ENCODE measurements around the gene GABRR1. TPM values are rescaled to one million over a fixed set of nuclear protein-coding genes. Genes with fewer than 3 reads are reported as not detected.
"Not testable (repeated sequence)": the region's sequence is repeated elsewhere in the genome, so short reads cannot be mapped to it uniquely, and the experiment has no call there.

GABRR1 gene
- total and polyA plus RNA-seq, 2 donors, result under 0.01 to 0.07 TPM

DNA sequence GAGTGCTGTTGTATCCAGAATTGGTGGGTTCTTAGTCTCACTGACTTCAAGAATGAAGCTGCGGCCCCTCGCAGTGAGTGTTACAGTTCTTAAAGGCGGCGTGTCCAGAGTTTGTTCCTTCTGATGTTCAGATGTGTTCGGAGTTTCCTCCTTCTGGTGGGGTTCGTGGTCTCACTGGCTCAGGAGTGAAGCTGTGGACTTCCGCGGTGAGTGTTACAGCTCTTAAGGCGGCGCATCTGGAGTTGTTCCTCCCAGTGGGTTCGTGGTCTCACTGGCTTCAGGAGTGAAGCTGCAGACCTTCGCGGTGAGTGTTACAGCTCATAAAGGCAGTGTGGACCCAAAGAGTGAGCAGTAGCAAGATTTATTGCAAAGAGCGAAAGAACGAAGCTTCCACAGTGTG, 16.4 kb upstream of the GABRR1 start:
- peak in 1 of 9 donors; percentile 23 for DNase-seq (ENCODE audit: low read depth in 6 of 9, low spot score in 9 of 9)
- H3K27me3 ChIP-seq (ENCODE audit: control insufficient read depth in 2 of 2, insufficient read depth in 1 of 2, low read length in 1 of 2); H3K4me3 ChIP-seq (ENCODE audit: low read length in 2 of 2); H3K27ac ChIP-seq (ENCODE audit: low read depth in 1 of 2, low read length in 1 of 2); H3K9me3 ChIP-seq (ENCODE audit: control insufficient read depth in 2 of 2, insufficient read depth in 1 of 2, low read length in 1 of 2); H3K4me1 ChIP-seq (ENCODE audit: control insufficient read depth in 2 of 2, insufficient read depth in 2 of 2, low read length in 2 of 2); H3K36me3 ChIP-seq (ENCODE audit: control insufficient read depth in 2 of 2, insufficient read depth in 2 of 2, low read length in 1 of 2): not testable (repeated sequence)
- 30% methylated on average over 15 of the region's 15 CpGs for WGBS

DNA sequence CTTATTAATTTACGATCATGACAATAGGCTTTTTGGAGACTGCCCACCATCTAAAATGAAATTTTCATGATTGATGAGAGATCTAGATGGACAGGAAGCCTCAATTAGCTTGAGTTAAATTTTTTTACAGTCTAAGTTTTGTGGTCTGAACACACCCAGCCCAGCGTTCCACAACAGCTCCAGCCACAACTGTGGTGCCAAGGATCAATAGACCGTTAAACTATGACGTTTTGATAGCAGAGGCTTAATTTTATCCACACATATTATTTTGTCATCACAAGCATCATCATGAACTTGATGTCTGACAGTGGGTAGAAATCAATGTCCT, 5.5 kb upstream of the GABRR1 start:
- H3K4me3 ChIP-seq (ENCODE audit: low read length in 2 of 2), result no peak overlapping the region
- H3K36me3 ChIP-seq (ENCODE audit: control insufficient read depth in 2 of 2, insufficient read depth in 2 of 2, low read length in 1 of 2), result no peaks in the 10 kb centered on the region
- peaks cover 8 to 20% of the 10 kb centered on the region in 2 donors for H3K4me1 ChIP-seq (ENCODE audit: control insufficient read depth in 2 of 2, insufficient read depth in 2 of 2, low read length in 2 of 2)
- no peak overlapping the region for H3K27ac ChIP-seq (ENCODE audit: low read depth in 1 of 2, low read length in 1 of 2)
- H3K27me3 ChIP-seq (ENCODE audit: control insufficient read depth in 2 of 2, insufficient read depth in 1 of 2, low read length in 1 of 2), result no peaks in the 10 kb centered on the region
- DNase-seq (ENCODE audit: low read depth in 6 of 9, low spot score in 9 of 9), result no peak
- WGBS, result 92% methylated on average over 4 of the region's 4 CpGs
- H3K9me3 ChIP-seq (ENCODE audit: control insufficient read depth in 2 of 2, insufficient read depth in 1 of 2, low read length in 1 of 2), result no peaks in the 10 kb centered on the region

DNA sequence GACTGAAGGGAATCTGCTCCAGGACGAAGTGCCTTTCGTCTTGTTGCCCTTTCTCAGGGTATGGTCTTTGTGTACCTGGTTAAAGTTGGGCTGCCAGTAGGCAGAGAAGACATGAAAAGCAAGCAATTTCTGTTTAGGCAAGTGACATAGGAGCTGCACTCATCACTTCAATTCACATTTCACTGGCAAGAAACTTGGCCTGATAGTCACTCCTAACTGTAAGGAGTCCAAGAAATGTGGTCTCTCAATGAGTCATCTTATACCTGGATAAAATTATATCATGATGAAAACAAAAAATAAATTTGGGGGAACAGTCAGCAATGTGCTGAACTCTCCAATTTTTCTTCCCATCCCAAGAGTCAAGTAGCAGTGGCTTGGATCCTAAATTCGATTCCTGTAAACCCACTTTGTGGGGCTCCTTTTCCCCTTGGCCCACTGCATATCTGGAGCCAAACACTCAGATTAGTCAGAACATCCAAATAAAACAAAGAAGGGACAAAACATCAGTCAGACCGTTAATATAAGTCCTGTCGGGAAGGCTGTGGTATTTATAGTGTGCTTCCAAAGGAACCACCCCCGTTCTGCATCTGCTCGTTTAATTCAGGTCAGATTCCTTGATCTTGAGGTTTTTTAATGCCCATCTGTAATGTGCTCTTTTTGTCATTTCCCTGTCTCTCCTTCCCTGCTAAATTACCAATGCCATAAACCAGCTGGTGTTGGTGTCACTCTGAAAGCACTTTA, 5.0 kb upstream of the GABRR1 start:
- no peaks in the 10 kb centered on the region for H3K27me3 ChIP-seq (ENCODE audit: control insufficient read depth in 2 of 2, insufficient read depth in 1 of 2, low read length in 1 of 2)
- no peaks in the 10 kb centered on the region for H3K36me3 ChIP-seq (ENCODE audit: control insufficient read depth in 2 of 2, insufficient read depth in 2 of 2, low read length in 1 of 2)
- WGBS, result 90% methylated on average over 7 of the region's 7 CpGs
- no peak for DNase-seq (ENCODE audit: low read depth in 6 of 9, low spot score in 9 of 9)
- H3K27ac ChIP-seq (ENCODE audit: low read depth in 1 of 2, low read length in 1 of 2), result no peak overlapping the region
- no peaks in the 10 kb centered on the region for H3K9me3 ChIP-seq (ENCODE audit: control insufficient read depth in 2 of 2, insufficient read depth in 1 of 2, low read length in 1 of 2)
- no peak overlapping the region for H3K4me3 ChIP-seq (ENCODE audit: low read length in 2 of 2)
- H3K4me1 ChIP-seq (ENCODE audit: control insufficient read depth in 2 of 2, insufficient read depth in 2 of 2, low read length in 2 of 2), result peaks cover 8 to 22% of the 10 kb centered on the region in 2 donors

DNA sequence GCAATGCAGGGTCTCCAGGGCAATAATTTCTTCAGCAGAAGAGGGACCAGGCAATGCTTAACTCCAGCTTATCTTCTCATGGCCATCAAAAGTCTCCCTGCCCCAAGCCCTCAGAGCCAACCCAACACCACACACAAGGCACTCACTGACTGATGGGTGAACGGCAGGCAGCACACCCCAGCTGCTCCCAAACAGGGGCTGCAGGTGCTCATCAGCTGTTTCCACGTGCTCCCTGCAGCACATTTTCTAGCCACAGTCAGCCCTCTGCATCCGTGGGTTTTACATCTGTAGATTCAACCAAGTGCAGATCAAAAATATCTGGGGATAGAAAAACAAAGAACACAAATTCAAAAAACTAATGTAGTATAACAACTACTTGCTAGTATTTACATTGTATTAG, 4.0 kb upstream of the GABRR1 start:
- Histone ChIP-seq H3K4me3 (ENCODE audit: low read length in 2 of 2) (no peak overlapping the region), H3K4me1 (ENCODE audit: control insufficient read depth in 2 of 2, insufficient read depth in 2 of 2, low read length in 2 of 2) (peaks cover 8 to 22% of the 10 kb centered on the region in 2 donors), H3K27ac (ENCODE audit: low read depth in 1 of 2, low read length in 1 of 2) (no peak overlapping the region), H3K9me3 (ENCODE audit: control insufficient read depth in 2 of 2, insufficient read depth in 1 of 2, low read length in 1 of 2) (no peaks in the 10 kb centered on the region), H3K36me3 (ENCODE audit: control insufficient read depth in 2 of 2, insufficient read depth in 2 of 2, low read length in 1 of 2) (no peaks in the 10 kb centered on the region), H3K27me3 (ENCODE audit: control insufficient read depth in 2 of 2, insufficient read depth in 1 of 2, low read length in 1 of 2) (no peaks in the 10 kb centered on the region)
- 7% methylated on average over 3 of the region's 3 CpGs for WGBS
- peak in 8 of 9 donors; percentile 32 to 82 (median 58) for DNase-seq (ENCODE audit: low read depth in 6 of 9, low spot score in 9 of 9)

DNA sequence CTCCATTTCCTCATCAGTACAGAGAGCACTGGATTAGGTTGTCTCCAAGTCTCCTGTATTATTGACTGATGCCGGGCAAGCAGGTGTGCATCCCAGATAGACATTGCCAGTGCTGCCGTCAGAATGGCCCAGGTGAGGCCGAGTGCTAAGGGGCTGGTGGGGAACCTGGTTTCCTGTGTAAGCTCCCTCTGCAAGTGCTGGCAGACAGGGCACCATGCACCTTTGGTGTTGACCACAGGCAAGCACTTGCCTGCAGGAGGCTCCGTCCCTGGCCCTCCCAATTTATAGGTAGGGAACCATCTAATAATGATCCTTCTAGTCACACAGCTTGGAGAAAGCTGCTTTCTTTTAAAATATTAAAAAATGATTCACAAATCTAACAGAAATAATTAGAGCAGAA, 747 bp downstream of the GABRR1 start:
- DNase-seq (ENCODE audit: low read depth in 6 of 9, low spot score in 9 of 9), result no peak
- H3K4me1 ChIP-seq (ENCODE audit: control insufficient read depth in 2 of 2, insufficient read depth in 2 of 2, low read length in 2 of 2), result peaks cover 5 to 16% of the 10 kb centered on the region in 2 donors
- H3K36me3 ChIP-seq (ENCODE audit: control insufficient read depth in 2 of 2, insufficient read depth in 2 of 2, low read length in 1 of 2), result no peaks in the 10 kb centered on the region
- no peak overlapping the region for H3K27ac ChIP-seq (ENCODE audit: low read depth in 1 of 2, low read length in 1 of 2)
- H3K27me3 ChIP-seq (ENCODE audit: control insufficient read depth in 2 of 2, insufficient read depth in 1 of 2, low read length in 1 of 2), result no peaks in the 10 kb centered on the region
- no peak overlapping the region for H3K4me3 ChIP-seq (ENCODE audit: low read length in 2 of 2)
- WGBS, result 80% methylated on average over 4 of the region's 4 CpGs
- no peaks in the 10 kb centered on the region for H3K9me3 ChIP-seq (ENCODE audit: control insufficient read depth in 2 of 2, insufficient read depth in 1 of 2, low read length in 1 of 2)

DNA sequence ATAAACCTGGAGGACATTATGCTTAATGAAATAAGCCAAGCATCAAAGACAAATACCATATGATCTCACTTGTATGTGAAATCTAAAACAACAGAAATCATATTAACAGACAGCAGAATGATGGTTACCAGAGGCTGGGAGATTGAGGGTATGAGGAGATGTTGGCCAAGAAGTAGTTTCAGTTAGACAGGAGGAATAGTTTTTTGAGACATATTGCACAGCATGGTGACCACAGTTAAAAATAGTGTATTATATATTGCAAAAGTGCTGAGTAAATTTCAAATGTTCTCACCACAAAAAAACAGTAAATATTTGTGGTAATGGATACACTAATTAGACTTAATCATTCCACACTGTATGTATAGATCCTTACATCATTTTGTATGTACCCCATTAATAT, 1.8 kb downstream of the GABRR1 start:
- Histone ChIP-seq H3K27ac (ENCODE audit: low read depth in 1 of 2, low read length in 1 of 2) (no peak overlapping the region), H3K4me3 (ENCODE audit: low read length in 2 of 2) (no peak overlapping the region), H3K27me3 (ENCODE audit: control insufficient read depth in 2 of 2, insufficient read depth in 1 of 2, low read length in 1 of 2) (no peaks in the 10 kb centered on the region), H3K36me3 (ENCODE audit: control insufficient read depth in 2 of 2, insufficient read depth in 2 of 2, low read length in 1 of 2) (no peaks in the 10 kb centered on the region), H3K9me3 (ENCODE audit: control insufficient read depth in 2 of 2, insufficient read depth in 1 of 2, low read length in 1 of 2) (no peaks in the 10 kb centered on the region), H3K4me1 (ENCODE audit: control insufficient read depth in 2 of 2, insufficient read depth in 2 of 2, low read length in 2 of 2) (peaks cover 0 to 7% of the 10 kb centered on the region in 2 donors)
- no peak for DNase-seq (ENCODE audit: low read depth in 6 of 9, low spot score in 9 of 9)

DNA sequence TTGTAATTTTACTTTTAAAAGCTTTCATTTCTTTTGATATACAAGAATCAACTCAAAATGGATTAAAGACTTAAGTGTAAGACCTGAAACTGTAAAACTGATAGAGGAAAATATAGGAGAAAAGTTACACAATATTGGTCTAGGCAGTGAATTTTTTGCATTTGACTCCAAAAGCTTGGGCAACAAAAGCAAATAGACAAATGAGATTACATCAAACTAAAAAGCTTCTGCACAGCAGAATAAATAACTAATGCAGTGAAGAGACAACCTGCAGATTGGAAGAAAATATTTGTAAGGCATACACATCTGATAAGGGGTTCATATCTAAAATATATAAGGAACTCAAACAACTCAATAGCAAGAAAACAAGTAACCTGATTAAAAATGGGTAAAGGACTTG, 3.0 kb downstream of the GABRR1 start:
- Histone ChIP-seq H3K36me3 (ENCODE audit: control insufficient read depth in 2 of 2, insufficient read depth in 2 of 2, low read length in 1 of 2) (no peaks in the 10 kb centered on the region), H3K4me1 (ENCODE audit: control insufficient read depth in 2 of 2, insufficient read depth in 2 of 2, low read length in 2 of 2) (peaks cover 0 to 3% of the 10 kb centered on the region in 2 donors), H3K4me3 (ENCODE audit: low read length in 2 of 2) (no peak overlapping the region), H3K27me3 (ENCODE audit: control insufficient read depth in 2 of 2, insufficient read depth in 1 of 2, low read length in 1 of 2) (no peaks in the 10 kb centered on the region), H3K27ac (ENCODE audit: low read depth in 1 of 2, low read length in 1 of 2) (no peak overlapping the region), H3K9me3 (ENCODE audit: control insufficient read depth in 2 of 2, insufficient read depth in 1 of 2, low read length in 1 of 2) (no peaks in the 10 kb centered on the region)
- DNase-seq (ENCODE audit: low read depth in 6 of 9, low spot score in 9 of 9), result no peak

DNA sequence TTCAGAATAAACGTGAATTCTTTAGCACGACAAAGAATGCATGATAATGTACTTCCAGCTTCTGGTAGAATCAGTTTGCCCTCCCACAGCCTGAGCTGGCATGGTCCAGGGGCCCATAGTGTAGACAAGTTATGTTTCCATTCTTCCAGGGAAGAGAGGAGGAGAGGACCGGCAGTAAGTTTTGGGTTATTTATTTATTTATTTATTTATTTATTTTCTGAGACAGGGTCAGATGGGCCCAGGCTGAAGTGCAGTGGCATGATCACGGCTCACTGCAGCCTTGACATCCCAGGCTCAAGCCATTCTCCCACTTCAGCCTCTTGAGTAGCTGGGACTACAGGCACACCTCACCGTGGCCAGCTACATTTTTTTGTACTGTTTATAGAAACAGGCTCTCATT, 4.7 kb downstream of the GABRR1 start:
- H3K4me1 ChIP-seq (ENCODE audit: control insufficient read depth in 2 of 2, insufficient read depth in 2 of 2, low read length in 2 of 2), result no peaks in the 10 kb centered on the region
- H3K4me3 ChIP-seq (ENCODE audit: low read length in 2 of 2), result no peak overlapping the region
- H3K27ac ChIP-seq (ENCODE audit: low read depth in 1 of 2, low read length in 1 of 2), result no peak overlapping the region
- H3K9me3 ChIP-seq (ENCODE audit: control insufficient read depth in 2 of 2, insufficient read depth in 1 of 2, low read length in 1 of 2), result no peaks in the 10 kb centered on the region
- no peaks in the 10 kb centered on the region for H3K36me3 ChIP-seq (ENCODE audit: control insufficient read depth in 2 of 2, insufficient read depth in 2 of 2, low read length in 1 of 2)
- DNase-seq (ENCODE audit: low read depth in 6 of 9, low spot score in 9 of 9), result no peak
- WGBS, result 84% methylated on average over 5 of the region's 5 CpGs
- H3K27me3 ChIP-seq (ENCODE audit: control insufficient read depth in 2 of 2, insufficient read depth in 1 of 2, low read length in 1 of 2), result no peaks in the 10 kb centered on the region

DNA sequence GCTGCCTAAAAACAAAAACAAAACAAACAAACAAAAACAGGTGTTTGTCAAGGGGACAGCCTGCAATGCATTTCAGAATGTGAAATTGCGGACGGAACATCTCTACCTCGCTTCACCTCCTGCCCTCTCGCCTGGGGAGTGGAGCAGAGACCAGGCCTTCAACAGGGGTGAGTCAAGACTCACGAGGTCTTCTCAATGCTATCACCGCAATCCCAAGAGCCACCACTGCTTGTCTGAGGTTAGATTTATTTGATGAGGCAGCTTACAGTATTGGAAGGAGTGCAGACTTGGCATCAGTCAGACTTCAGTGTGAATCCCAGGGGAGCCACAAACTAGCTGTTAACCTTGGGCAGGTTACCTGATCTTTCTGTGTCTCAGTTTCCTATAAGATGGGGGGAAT, 7.7 kb downstream of the GABRR1 start:
- Histone ChIP-seq H3K4me3 (ENCODE audit: low read length in 2 of 2) (no peak overlapping the region), H3K27ac (ENCODE audit: low read depth in 1 of 2, low read length in 1 of 2) (no peak overlapping the region)

DNA sequence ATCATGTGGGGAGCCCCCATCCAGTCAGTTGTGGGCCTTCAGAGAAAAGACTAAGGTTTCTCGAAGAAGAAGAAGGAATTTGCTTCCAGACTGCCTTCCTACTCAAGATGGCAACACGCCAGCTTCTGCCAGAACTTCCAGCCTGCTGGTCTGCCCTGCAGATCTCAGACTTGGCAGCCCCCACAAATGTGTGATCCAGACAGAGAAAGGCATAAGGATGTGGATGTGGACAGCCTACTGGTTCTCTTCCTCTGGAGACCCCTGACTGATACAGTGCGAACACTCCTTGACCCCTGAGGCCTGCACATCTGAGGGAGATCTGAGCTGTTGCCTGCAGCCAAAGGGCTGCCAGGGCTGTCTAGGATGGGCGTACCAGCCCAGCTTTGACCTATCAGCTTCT, 8.6 kb downstream of the GABRR1 start:
- Histone ChIP-seq H3K4me3 (ENCODE audit: low read length in 2 of 2) (no peak overlapping the region), H3K27me3 (ENCODE audit: control insufficient read depth in 2 of 2, insufficient read depth in 1 of 2, low read length in 1 of 2) (no peaks in the 10 kb centered on the region), H3K4me1 (ENCODE audit: control insufficient read depth in 2 of 2, insufficient read depth in 2 of 2, low read length in 2 of 2) (no peaks in the 10 kb centered on the region), H3K9me3 (ENCODE audit: control insufficient read depth in 2 of 2, insufficient read depth in 1 of 2, low read length in 1 of 2) (no peaks in the 10 kb centered on the region), H3K27ac (ENCODE audit: low read depth in 1 of 2, low read length in 1 of 2) (no peak overlapping the region), H3K36me3 (ENCODE audit: control insufficient read depth in 2 of 2, insufficient read depth in 2 of 2, low read length in 1 of 2) (no peaks in the 10 kb centered on the region)
- no peak for DNase-seq (ENCODE audit: low read depth in 6 of 9, low spot score in 9 of 9)
- WGBS, result 71% methylated on average over 4 of the region's 4 CpGs

More for the DNA sequence above, 7.7 kb downstream of the GABRR1 start:
- Histone ChIP-seq H3K4me1 (ENCODE audit: control insufficient read depth in 2 of 2, insufficient read depth in 2 of 2, low read length in 2 of 2) (no peaks in the 10 kb centered on the region), H3K9me3 (ENCODE audit: control insufficient read depth in 2 of 2, insufficient read depth in 1 of 2, low read length in 1 of 2) (no peaks in the 10 kb centered on the region), H3K36me3 (ENCODE audit: control insufficient read depth in 2 of 2, insufficient read depth in 2 of 2, low read length in 1 of 2) (no peaks in the 10 kb centered on the region), H3K27me3 (ENCODE audit: control insufficient read depth in 2 of 2, insufficient read depth in 1 of 2, low read length in 1 of 2) (no peaks in the 10 kb centered on the region)
- no peak for DNase-seq (ENCODE audit: low read depth in 6 of 9, low spot score in 9 of 9)
- 90% methylated on average over 6 of the region's 6 CpGs for WGBS

All from thymus (tissue), 11 donors.